ENCODE results near the gene C11orf54. TPM values are rescaled to one million over a fixed set of nuclear protein-coding genes. Genes with fewer than 3 reads are reported as not detected.

Gene C11orf54
- total and polyA plus RNA-seq, 2 donors (not counting 3 experiments of a cell fraction or from before 2014, with no cell fraction given): 4.2 to 18.7 TPM

- no peaks in the 10 kb centered on the region for H3K27me3 ChIP-seq (ENCODE audit: control insufficient read depth in 2 of 2, insufficient read depth in 2 of 2, low read length in 2 of 2)
- no TSS peak for BruUV-seq (replicated peaks)
- intact Hi-C loops (cut with micrococcal nuclease): loop anchor here (10.0 kb wide), 1 partner anchor 749 kb away; the partner anchor contains the start of genes ANKRD49 and MRE11
Observed at GRCh38 chr11:93746101-93746500, 4.6 kb downstream of the C11orf54 start.

GRCh38 chr11:93747122-93747521, 5.7 kb downstream of the C11orf54 start:
- no peak overlapping the region for H3K9ac ChIP-seq (replicated peaks; ENCODE audit: extremely low read depth, insufficient read depth, low read length)
- FAIRE-seq (no peak), DNase-seq (ENCODE audit: low read depth, low spot score) (no peak)
- no TSS peak for BruUV-seq (replicated peaks)
- intact Hi-C loops (cut with micrococcal nuclease) (loop anchor here (10.0 kb wide), 1 partner anchor 748 kb away; the partner anchor contains the start of genes ANKRD49 and MRE11), dilution Hi-C loops (cut with MboI; ENCODE audit: extremely low pct_ligation_motif_present, low sequenced_read_pairs) (no loop called here)
- H3K4me3 ChIP-seq (replicated peaks in 1 of 3; ENCODE audit: insufficient read depth in 1 of 3, low read depth in 1 of 3, low read length in 3 of 3): no peak overlapping the region
- H4K20me1 ChIP-seq (replicated peaks; ENCODE audit: control insufficient read depth, extremely low read depth, insufficient read depth, low read length): no peaks in the 10 kb centered on the region
- H3K27ac ChIP-seq (ENCODE audit: insufficient read depth, low read depth, low read length): no peak overlapping the region
- peaks cover 8% of the 10 kb centered on the region for H3K79me2 ChIP-seq (ENCODE audit: control insufficient read depth, insufficient read depth, low read length)
- no peaks in the 10 kb centered on the region for H3K27me3 ChIP-seq (ENCODE audit: control insufficient read depth in 2 of 2, insufficient read depth in 2 of 2, low read length in 2 of 2)
- TF ChIP-seq EZH2 (IDR thresholded peaks at IDR 0.05; ENCODE audit: borderline replicate concordance, low read depth, low read length, severe bottlenecking) (no peak), GATA2 (IDR thresholded peaks at IDR 0.05; ENCODE audit: insufficient read depth, insufficient read length, low read depth, low read length) (no peak), FOS (IDR thresholded peaks at IDR 0.05; ENCODE audit: borderline replicate concordance, insufficient read depth, low read length) (no peak), POLR2AphosphoS5 (IDR thresholded peaks at IDR 0.05; ENCODE audit: insufficient read depth, low read depth, low read length) (no peak), MYC (IDR thresholded peaks at IDR 0.05; ENCODE audit: low read depth, low read length) (no peak), JUN (IDR thresholded peaks at IDR 0.05; ENCODE audit: borderline replicate concordance, insufficient read depth, insufficient read length, low read depth) (no peak), POLR2A (IDR thresholded peaks at IDR 0.05; ENCODE audit: low read depth, low read length) (no peak), CTCF (IDR thresholded peaks at IDR 0.05; ENCODE audit: extremely low read depth in 1 of 2, insufficient read depth in 1 of 2, low read depth in 1 of 2, low read length in 2 of 2) (no peak), MAX (IDR thresholded peaks at IDR 0.05; ENCODE audit: insufficient read depth, insufficient read length) (no peak)
- no peak overlapping the region for H3K4me2 ChIP-seq (ENCODE audit: insufficient read depth, low read length)
- CTCF ChIA-PET: interaction anchor here (1.0 kb wide), 1 partner anchor 8 kb away, joined by 3 read pairs; no protein-coding TSS in a partner anchor
- H3K4me1 ChIP-seq (ENCODE audit: control insufficient read depth, extremely low read depth, insufficient read depth, low read length): peaks cover 5% of the 10 kb centered on the region
- POLR2A ChIA-PET: interaction anchor here (0.6 kb wide), 1 partner anchor 9 kb away, joined by 8 read pairs; no protein-coding TSS in a partner anchor
- H3K9me1 ChIP-seq (replicated peaks; ENCODE audit: control insufficient read depth, extremely low read depth, insufficient read depth, low read length): no peaks in the 10 kb centered on the region
- peaks cover 0 to 4% of the 10 kb centered on the region in 2 experiments for H3K36me3 ChIP-seq (ENCODE audit: control insufficient read depth in 2 of 2, extremely low read depth in 1 of 2, insufficient read depth in 2 of 2, low read length in 2 of 2)
- no peak overlapping the region for H2AFZ ChIP-seq (ENCODE audit: low read depth, low read length)
- H3K9me3 ChIP-seq (replicated peaks; ENCODE audit: control insufficient read depth, insufficient read depth, low read length): no peaks in the 10 kb centered on the region

More at GRCh38 chr11:93746101-93746500, 4.6 kb downstream of the C11orf54 start:
- peaks cover 12% of the 10 kb centered on the region for H3K79me2 ChIP-seq (ENCODE audit: control insufficient read depth, insufficient read depth, low read length)
- H3K9ac ChIP-seq (replicated peaks; ENCODE audit: extremely low read depth, insufficient read depth, low read length): no peak overlapping the region
- no peak for DNase-seq (ENCODE audit: low read depth, low spot score)
- ChIA-PET POLR2A (no interaction called here), CTCF (no interaction called here)
- peaks cover 0 to 4% of the 10 kb centered on the region in 2 experiments for H3K36me3 ChIP-seq (ENCODE audit: control insufficient read depth in 2 of 2, extremely low read depth in 1 of 2, insufficient read depth in 2 of 2, low read length in 2 of 2)
- H4K20me1 ChIP-seq (replicated peaks; ENCODE audit: control insufficient read depth, extremely low read depth, insufficient read depth, low read length): no peaks in the 10 kb centered on the region
- H3K4me1 ChIP-seq (ENCODE audit: control insufficient read depth, extremely low read depth, insufficient read depth, low read length): peaks cover 5% of the 10 kb centered on the region
- no peak overlapping the region for H3K27ac ChIP-seq (ENCODE audit: insufficient read depth, low read depth, low read length)
- dilution Hi-C loops (cut with MboI; ENCODE audit: extremely low pct_ligation_motif_present, low sequenced_read_pairs): no loop called here
- no peak overlapping the region for H3K4me3 ChIP-seq (replicated peaks in 1 of 3; ENCODE audit: insufficient read depth in 1 of 3, low read depth in 1 of 3, low read length in 3 of 3)
- H3K9me1 ChIP-seq (replicated peaks; ENCODE audit: control insufficient read depth, extremely low read depth, insufficient read depth, low read length): no peaks in the 10 kb centered on the region
- H3K4me2 ChIP-seq (ENCODE audit: insufficient read depth, low read length): no peak overlapping the region
- no peak for FAIRE-seq
- no peak for TF ChIP-seq FOS (IDR thresholded peaks at IDR 0.05; ENCODE audit: borderline replicate concordance, insufficient read depth, low read length)
- TF ChIP-seq MYC (IDR thresholded peaks at IDR 0.05; ENCODE audit: low read depth, low read length): no peak
- H3K9me3 ChIP-seq (replicated peaks; ENCODE audit: control insufficient read depth, insufficient read depth, low read length): no peaks in the 10 kb centered on the region
- no peak overlapping the region for H2AFZ ChIP-seq (ENCODE audit: low read depth, low read length)
